Ureter (tissue), 1 donor: ENCODE measurements around the gene CDCA4. TPM values are rescaled to one million over a fixed set of nuclear protein-coding genes. Genes with fewer than 3 reads are reported as not detected.
"Not testable (repeated sequence)": the region's sequence is repeated elsewhere in the genome, so short reads cannot be mapped to it uniquely, and the experiment has no call there.

Experiments used
- DNase-seq: peaks from one replicate; pipeline ENCODE4 v3.0.0-alpha.2; 2020; ENCODE audit warnings: low spot score
- total RNA-seq: library from RNA; stranded (reverse); gene quantifications from one replicate; pipeline ENCODE4 v1.2.4, GENCODE V29; 2023
- donor health status: DM: yes; HTN: yes; CAD: no.

CDCA4 gene
- total RNA-seq, 1 donor from 2014 or later, result 8.1 TPM

GRCh38 chr14:105033412-105033900 is 12.6 kb upstream of the CDCA4 start:
- DNase-seq, result not testable (repeated sequence)

- DNase-seq, result not testable (repeated sequence)
Observed at GRCh38 chr14:105032451-105032901, 11.6 kb upstream of the CDCA4 start.

DNA sequence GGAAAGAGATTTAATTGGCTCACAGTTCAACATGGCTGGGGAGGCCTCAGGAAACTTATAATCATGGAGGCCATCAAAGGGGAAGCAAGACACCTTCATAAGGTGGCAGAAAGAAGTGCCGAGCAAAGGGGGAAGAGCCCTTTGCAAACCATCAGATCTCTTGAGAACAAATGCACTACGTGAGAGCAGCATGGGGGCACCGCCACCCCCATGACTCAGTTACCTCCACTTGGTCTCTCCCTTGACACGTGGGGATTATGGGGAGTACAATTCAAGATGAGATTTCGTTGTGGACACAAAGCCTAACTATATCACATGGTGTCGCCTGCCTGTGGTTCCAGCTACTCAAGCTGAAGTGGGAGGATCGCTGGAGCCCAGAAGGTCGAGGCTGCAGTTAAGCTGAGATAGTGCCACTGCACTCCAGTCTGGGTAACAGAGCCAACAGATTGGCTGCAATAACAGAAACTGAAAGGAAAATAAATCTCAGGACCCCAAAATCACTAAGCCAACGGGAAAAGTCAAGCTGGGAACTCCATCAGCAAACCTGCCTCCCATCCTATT is 10.0 kb upstream of the CDCA4 start:
- no peak for DNase-seq

- no peak for DNase-seq
Observed at GRCh38 chr14:105030194-105030593, 9.3 kb upstream of the CDCA4 start.

DNA sequence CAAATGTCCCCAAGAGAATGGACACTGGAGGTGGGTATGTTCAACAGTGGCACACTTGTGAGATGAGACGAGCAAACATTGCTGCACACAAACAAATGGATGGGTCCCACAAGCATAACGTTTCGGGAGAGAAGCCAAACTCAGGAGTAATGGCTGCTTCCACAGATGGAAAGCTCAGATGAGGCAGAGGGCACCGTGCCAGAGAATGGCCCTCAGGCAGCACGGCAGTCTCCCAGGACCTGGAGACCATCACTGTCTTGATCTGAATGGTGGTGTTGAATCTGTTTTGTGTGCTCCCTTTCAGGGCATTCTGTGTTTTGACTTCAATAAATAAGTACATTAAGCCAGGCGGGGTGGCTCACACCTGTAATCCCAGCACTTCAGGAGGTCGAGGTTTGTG is 8.5 kb upstream of the CDCA4 start:
- no peak for DNase-seq

GRCh38 chr14:105028251-105028927 is 7.5 kb upstream of the CDCA4 start:
- no peak for DNase-seq

GRCh38 chr14:105027718-105028117 is 6.8 kb upstream of the CDCA4 start:
- not testable (repeated sequence) for DNase-seq

DNA sequence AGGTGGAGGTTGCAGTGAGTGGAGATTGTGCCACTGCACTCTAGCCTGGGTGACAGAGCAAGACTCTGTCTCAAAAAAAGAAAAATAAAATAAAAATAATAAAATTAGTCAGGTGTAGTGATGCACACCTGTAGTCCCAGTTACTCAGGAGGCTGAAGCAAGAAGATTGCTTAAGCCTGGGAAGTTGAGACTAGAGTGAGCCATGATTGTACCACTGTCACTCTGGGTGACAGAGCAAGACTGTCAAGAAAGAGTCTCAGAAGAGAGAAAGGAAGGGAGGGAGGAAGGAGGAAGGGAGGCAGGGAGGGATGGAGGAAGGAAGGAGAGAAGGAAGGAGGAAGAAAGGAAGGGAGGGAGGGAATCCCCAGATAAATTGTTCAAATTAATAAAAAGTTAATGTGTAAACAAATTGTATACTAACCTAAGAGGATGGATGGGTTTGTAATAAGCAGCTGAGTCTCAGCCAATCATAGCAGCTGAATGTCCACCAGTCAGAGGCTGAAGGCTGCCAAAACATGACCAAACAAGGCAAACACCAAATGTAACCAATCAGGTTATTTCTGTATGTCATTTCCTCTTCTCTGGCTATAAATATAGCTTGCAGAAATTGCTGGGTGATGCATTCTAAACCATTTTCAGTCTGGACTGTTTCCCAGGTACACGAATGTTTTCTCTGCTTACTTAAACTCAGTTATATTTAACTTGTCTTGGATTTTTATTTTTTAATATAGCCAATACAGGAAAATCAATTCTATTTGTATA is 6.1 kb upstream of the CDCA4 start:
- DNase-seq, result no peak

DNA sequence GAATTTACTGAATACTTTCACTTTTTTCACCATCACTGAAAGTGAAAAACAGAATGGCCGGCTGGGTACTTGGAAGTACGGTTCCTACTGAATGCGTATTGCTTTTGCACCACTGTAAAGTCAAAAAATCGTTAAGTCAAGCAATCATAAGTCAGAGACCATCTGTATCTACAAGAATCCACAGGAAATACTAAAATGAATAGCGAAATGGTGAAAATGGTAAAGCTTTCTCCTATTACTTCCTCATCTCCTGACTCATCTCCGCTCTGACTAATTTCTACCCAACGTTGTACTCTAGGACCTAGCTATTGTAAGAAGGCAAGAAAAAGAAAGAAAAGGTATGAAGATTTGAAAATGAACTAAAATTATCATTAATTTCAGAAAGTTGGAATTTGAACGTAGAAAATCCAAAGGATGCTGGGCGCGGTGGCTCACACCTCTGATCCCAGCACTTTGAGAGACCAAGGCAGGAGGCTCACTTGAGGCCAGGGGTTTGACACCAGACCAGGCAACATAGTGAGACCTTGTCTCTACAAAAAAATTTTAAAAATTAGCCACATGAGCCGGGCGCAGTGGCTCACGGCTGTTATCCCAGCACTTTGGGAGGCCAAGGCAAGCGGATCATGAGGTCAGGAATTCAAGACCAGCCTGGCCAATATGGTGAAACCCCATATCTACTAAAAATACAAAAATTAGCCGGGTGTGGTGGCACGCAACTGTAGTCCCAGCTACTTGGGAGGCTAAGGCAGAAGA is 5.3 kb upstream of the CDCA4 start:
- DNase-seq, result no peak

GRCh38 chr14:105025429-105025828 is 4.5 kb upstream of the CDCA4 start:
- DNase-seq, result no peak

DNA sequence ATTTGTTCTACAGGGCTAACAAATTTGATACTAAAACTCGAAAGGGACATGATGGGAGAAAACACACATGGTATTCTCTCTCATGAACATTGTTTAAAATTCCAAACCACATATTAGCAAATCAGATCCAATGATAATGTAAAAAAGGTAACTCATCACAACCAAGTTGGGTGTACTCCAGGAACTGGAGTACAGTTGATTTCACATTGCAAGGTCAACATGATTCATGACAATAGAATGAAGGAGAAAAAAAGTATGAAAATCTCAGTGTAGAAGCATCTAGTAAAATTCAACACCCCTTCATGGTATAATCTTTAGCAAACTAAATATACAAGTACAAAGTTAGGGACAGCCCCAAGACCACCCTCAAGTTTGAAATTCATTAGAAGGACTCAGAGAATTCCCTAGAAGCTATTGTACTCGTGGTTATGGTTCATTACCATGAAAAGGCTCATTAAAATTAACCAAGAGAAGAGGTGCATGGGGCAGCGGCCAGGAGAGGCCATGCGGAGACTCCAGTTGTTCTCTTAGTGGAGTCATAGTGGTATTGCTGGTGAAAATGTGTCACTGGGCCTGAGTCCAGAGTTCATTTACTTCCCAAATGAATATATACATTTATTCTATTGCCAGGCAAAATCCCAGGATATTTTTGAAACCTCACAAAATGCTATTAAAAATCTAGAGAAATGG is 3.1 kb upstream of the CDCA4 start:
- DNase-seq, result no peak

GRCh38 chr14:105023144-105023543 is 2.3 kb upstream of the CDCA4 start:
- no peak for DNase-seq

- no peak for DNase-seq
Observed at GRCh38 chr14:105022276-105022670, 1.4 kb upstream of the CDCA4 start.

DNA sequence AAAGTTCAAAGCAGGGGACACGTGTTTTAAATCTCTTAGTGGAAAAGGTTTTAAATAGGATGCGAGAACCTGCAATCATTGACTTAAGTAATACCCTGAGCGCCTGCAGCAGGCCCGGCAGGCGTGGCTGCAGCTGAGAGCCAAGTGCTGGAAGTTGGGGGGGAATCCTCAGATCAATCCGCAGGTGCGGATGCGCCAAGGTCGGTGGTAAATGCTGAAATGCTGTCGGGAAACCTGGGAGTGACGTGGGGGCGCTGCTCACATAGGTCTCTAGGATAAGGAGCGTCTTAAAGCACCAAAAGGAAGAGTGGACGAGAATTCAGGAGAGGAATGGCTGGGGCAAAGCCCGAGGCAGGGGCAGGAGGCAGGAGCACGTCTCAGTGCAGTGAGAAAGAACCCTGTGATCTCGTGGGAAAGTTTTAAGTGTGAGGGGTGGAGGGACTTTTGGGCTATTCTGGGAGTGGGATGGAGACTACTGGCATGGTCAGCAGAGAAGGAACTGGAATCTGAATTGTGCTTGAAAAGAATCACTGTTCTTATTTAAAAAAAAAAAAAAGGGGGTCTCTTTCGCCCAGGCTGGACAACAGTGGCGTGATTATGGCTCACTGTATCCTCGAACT is 883 bp upstream of the CDCA4 start:
- peak; percentile 55 for DNase-seq

DNA sequence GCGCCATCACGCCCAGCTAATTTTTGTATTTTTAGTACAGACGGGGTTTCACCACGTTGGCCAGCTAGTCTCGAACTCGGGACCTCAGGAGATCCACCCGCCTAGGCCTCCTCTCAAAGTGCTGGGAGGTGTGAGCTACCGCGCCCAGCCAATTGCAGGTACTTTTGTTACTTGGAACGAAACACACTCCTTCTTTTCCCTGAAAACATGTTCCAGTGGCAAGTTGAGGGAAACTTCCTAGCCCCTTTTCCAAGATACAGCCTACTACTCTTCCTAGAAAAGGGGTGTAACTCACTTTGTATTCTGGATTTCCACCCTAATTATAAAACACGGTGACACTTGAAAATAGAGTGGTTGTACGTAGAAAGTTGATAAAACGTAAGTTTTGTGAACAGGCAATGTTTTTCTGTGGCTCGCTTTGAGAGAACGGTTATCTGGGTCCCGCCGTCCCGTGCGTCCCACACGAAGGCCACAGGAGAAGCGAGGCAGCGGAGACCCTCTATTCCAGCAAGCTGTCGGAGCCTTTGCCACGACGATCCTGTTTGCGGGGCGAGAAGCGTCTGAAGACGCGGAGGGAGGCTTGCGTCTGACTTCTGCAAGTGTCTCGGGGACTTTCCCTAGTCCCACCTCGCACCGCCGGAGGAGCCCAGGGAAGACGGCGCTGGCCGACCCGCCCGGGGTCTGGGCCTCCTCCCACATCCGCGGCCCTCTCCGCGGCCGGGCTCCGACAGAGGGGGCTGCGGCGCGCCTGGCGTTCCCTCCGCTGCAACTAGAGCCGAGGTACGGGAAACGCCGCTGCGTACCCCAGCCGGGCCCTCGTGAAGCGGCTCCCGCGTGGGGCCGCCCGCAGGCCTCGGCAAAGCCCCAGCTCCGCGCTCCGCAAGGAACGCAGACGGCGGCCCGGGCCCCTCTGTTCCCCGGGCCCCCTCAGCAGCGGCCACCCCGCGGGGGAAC is 745 bp downstream of the CDCA4 start:
- no peak for DNase-seq

- no peak for DNase-seq
Observed at GRCh38 chr14:105018414-105018813, 2.5 kb downstream of the CDCA4 start.

GRCh38 chr14:105015905-105016304 is 5.0 kb downstream of the CDCA4 start:
- DNase-seq, result no peak

DNA sequence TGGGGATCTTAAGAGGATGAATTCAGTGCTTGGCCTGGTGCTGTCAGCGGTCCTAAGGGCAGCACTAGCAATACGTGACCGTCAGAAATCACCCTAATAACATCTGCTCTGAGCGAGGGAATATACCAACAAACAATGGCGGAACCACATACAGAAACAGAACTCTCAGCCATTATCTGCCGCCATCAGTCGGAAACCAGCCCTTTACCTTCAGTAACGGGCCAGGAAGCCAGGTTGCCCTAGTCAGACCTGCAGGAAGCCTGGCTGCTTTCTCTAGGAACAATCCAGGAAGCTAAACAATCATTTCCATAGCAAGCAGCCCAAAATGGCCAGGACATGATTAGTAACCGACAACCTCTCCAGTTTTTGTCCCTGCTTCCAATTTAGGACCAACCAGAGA is 5.6 kb downstream of the CDCA4 start:
- no peak for DNase-seq

DNA sequence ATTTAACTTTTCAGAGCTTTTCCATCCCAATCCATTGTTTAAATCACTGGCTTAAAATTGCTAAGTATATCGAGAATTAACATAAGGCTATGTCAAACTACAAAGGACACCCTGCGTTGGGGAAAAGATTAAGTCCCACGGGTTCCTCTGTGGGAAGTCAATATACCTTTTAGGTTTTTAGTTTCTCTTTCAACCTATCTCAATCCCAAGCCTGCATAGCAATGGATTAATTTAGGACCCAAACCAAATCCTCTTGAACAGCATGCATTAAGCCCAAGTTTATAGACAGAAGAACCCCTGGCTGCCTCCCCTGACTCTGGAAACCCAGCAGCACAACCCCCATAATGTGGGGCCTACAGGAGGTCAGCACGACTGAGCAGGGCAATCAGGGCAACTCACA is 6.3 kb downstream of the CDCA4 start:
- no peak for DNase-seq

DNA sequence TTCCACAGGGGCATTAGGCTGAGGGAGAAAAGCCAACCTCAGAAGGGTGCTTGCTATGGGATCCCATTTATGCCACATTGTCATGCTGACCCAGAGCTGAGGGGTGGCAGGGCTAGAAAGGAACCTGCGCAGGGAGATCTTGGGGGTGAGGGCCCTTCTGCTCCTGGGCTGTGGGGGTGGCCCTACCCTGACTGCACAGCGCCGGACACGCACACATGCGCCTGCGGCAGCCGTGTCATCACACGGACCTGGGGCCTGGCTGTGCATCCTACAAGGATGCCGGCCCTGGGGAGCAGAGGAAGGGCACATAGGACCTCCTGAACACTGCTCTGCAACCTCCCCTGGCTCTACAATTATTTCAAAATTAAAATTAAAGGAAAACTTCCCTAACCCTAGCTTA is 6.9 kb downstream of the CDCA4 start:
- DNase-seq, result no peak
